ENCODE data around the gene E2F2.
A peak's percentile ranks its signal among the peaks of the same experiment; 100 is the strongest.

Gene E2F2

DNA sequence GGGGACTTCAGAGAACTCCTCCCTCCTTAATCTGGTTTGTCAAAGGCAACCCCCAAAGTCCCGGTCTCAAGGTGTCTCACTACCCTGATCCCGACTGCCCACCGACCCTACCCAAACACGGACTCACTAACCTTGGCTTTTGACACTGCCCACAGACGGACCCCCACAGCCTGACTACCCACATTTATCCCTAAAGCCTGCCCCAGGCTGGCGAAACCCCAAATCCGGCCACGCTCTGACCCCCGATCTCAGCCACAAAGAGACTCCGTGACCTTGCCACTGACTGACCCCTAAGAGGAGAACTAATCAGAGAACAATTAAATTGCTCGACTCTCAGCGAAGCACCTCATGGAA is 23.1 kb upstream of the E2F2 start:
- Histone ChIP-seq H3K36me3 (peaks cover 23% of the 10 kb centered on the region), H3K4me1 (peaks cover 38% of the 10 kb centered on the region), H3K9me3 (no peaks in the 10 kb centered on the region), H3K27me3 (no peaks in the 10 kb centered on the region), H3K4me3 (ENCODE audit: low read depth, low read length) (peak overlapping the region; percentile 39)
- no peak for TF ChIP-seq CTCF (IDR thresholded peaks at IDR 0.05; ENCODE audit: low read depth, low read length)
- DNase-seq = no peak

DNA sequence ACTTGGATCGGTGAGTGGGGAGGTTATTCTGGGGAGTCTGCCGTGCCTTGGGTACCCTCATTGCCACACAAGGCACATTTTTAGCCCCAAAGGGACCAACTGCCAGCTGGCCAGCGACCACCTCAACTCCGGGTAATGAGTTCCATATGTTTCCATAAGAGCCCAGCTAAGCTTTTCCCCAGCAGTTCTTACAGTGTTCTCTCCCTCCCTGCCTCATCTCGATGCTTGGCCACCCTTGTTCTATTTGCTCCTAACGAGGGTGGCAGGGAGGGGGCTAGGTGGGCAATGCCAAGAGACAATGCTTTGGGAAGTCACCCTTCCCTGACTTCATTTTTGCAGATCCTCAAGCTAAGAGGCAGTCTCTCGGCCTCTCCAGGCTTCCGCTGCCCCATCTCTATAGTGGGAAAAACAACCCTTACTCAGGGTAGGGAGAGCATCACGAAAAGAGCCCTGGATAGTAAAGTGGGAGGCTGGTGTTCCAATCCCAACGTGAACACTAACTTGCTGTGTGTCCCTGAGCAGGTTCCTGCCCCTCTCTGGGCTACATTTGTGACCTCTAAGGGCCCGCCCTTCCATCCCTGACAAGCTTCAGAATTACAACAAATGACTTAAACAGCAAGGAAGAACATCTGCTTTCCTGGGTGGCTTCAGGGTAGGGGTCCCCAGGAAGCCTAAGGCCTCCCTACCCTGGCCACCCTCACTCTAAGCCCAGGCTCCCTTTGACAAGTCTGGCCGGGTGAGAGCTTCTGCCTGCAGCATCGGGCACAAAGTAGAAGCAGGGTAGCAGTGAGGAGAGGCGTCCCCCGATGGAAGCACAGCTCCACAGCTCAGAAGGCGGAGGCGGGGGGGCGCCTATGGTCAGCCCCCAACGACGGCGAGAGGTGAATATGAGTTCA is 22.4 kb upstream of the E2F2 start:
- no peak for TF ChIP-seq CTCF (IDR thresholded peaks at IDR 0.05; ENCODE audit: low read depth, low read length)
- DNase-seq = peak; percentile 17
- H3K27me3 ChIP-seq = no peaks in the 10 kb centered on the region
- H3K9me3 ChIP-seq = no peaks in the 10 kb centered on the region
- no peak overlapping the region for H3K4me3 ChIP-seq (ENCODE audit: low read depth, low read length)
- H3K36me3 ChIP-seq = peaks cover 17% of the 10 kb centered on the region
- peaks cover 38% of the 10 kb centered on the region for H3K4me1 ChIP-seq

- no peak for TF ChIP-seq CTCF (IDR thresholded peaks at IDR 0.05; ENCODE audit: low read depth, low read length)
- DNase-seq = no peak
- Histone ChIP-seq H3K4me1 (peaks cover 38% of the 10 kb centered on the region), H3K27me3 (no peaks in the 10 kb centered on the region), H3K36me3 (peaks cover under 1% of the 10 kb centered on the region), H3K9me3 (no peaks in the 10 kb centered on the region), H3K4me3 (ENCODE audit: low read depth, low read length) (no peak overlapping the region)
Measured at GRCh38 chr1:23551849-23552248, 20.8 kb upstream of the E2F2 start.

DNA sequence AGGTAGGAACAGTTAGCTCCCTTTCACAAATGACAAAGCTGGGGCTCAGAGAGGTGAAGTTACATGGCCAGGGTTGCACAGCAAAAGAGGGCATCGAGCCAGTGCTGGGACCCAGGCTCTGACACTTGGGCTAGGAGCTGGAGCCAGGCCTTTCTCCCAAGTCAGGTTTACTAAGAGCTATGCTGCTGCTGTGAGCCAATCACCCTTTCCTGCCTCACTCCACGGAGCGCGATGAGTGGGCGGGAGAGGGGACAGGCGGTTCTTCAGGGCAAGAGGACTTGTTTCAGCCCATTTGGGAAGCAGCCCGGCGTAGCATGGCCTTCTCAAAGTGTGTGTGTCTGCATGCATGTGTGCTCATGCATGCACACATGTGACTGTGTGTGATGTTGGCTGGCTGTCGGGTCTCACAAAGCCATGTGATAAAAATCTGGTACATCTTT is 17.7 kb upstream of the E2F2 start:
- TF ChIP-seq CTCF (IDR thresholded peaks at IDR 0.05; ENCODE audit: low read depth, low read length) = no peak
- Histone ChIP-seq H3K4me3 (ENCODE audit: low read depth, low read length) (no peak overlapping the region), H3K9me3 (no peaks in the 10 kb centered on the region), H3K36me3 (no peaks in the 10 kb centered on the region), H3K4me1 (peaks cover 27% of the 10 kb centered on the region), H3K27me3 (no peaks in the 10 kb centered on the region)
- peak; percentile 39 for DNase-seq

DNA sequence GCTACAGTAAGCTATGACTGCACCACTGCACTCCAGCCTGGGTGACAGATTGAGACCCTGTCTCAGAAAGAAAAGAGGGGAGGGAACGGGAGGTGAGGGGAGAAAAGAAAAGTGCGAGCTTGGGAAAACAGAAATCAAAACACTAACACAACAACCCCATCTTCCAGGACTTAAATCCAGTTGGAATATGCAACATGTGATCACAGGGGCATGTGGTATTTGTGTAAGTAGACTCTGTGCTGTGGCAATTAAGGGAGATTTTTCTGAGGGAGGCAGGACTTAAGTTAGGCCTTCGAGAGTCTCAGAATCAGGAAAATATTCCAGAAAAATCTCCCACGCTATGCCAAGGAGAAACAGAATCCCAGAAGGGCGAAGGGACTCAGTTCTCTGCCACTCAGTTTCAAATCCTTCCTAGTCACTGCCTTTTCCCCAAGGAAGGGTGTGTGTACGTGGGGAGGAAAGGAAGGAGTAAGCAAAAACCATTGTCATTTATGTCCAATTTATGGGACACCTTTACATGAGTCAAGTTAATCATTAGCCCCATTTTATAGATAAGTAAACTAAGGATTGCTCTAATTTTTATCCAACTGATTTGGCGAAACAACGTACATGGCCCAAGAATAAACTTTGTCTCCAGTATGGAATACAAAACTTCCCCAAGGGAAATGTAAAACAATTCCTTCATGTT is 16.0 kb upstream of the E2F2 start:
- Histone ChIP-seq H3K4me3 (ENCODE audit: low read depth, low read length) (no peak overlapping the region), H3K27me3 (no peaks in the 10 kb centered on the region), H3K9me3 (no peaks in the 10 kb centered on the region), H3K36me3 (no peaks in the 10 kb centered on the region), H3K4me1 (peaks cover 20% of the 10 kb centered on the region)
- TF ChIP-seq CTCF (IDR thresholded peaks at IDR 0.05; ENCODE audit: low read depth, low read length) = no peak
- DNase-seq = no peak

- H3K27me3 ChIP-seq = no peaks in the 10 kb centered on the region
- H3K36me3 ChIP-seq = no peaks in the 10 kb centered on the region
- H3K9me3 ChIP-seq = no peaks in the 10 kb centered on the region
- no peak for TF ChIP-seq CTCF (IDR thresholded peaks at IDR 0.05; ENCODE audit: low read depth, low read length)
- no peak for DNase-seq
- H3K4me1 ChIP-seq = peaks cover 8% of the 10 kb centered on the region
- no peak overlapping the region for H3K4me3 ChIP-seq (ENCODE audit: low read depth, low read length)
Measured at GRCh38 chr1:23545851-23546250, 14.8 kb upstream of the E2F2 start.
